OCI-LY3 (cell line): ENCODE measurements around the gene EYS.

Experiments used
- EZH2phosphoT487 ChIP-seq: fragments of 200-600 bp; shearing (Covaris generic); IDR thresholded peaks from 2 replicates; pipeline ENCODE4 v1.6.1; 2018; ENCODE audit warnings: antibody characterized with exemption, mixed run types, low read depth
- TF ChIP-seq, protein P1 (sequence below): fragments of 200-600, 300-600 bp; sonication (generic); IDR thresholded peaks from 2 replicates; pipeline ENCODE4 v1.5.1; 2014; ENCODE audit warnings: antibody characterized with exemption, low read length, low read depth

DNA sequence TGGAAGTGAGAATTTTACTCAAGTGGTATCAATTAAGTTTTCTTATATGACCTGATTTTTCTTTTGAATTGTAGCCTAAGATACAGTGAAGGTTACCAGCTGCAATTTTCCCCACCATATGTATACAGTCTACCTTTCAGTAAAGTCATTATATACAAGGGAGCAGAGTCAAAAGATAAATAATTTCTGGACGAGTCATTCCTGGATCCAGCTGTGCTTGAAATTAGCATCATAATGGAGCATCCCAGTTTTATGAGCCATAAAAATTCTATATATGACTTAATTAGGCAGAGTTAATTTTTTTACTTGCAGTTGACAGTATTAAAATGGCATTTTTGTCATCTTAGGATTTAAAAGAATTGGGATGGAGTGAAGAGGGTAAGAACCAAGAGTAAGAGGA lies 1063.0 kb downstream of the EYS start:
- TF ChIP-seq EZH2phosphoT487 = no peak
- TF ChIP-seq, protein P1, sequence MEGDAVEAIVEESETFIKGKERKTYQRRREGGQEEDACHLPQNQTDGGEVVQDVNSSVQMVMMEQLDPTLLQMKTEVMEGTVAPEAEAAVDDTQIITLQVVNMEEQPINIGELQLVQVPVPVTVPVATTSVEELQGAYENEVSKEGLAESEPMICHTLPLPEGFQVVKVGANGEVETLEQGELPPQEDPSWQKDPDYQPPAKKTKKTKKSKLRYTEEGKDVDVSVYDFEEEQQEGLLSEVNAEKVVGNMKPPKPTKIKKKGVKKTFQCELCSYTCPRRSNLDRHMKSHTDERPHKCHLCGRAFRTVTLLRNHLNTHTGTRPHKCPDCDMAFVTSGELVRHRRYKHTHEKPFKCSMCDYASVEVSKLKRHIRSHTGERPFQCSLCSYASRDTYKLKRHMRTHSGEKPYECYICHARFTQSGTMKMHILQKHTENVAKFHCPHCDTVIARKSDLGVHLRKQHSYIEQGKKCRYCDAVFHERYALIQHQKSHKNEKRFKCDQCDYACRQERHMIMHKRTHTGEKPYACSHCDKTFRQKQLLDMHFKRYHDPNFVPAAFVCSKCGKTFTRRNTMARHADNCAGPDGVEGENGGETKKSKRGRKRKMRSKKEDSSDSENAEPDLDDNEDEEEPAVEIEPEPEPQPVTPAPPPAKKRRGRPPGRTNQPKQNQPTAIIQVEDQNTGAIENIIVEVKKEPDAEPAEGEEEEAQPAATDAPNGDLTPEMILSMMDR = no peak
